Fibroblast of villous mesenchyme (primary cell): ENCODE data around the gene IRS1. TPM values are rescaled to one million over a fixed set of nuclear protein-coding genes. Genes with fewer than 3 reads are reported as not detected.

Experiments used
- DNase-seq: peaks from one replicate; pipeline ENCODE4 v3.0.0-alpha.2; 2010; ENCODE audit warnings: low read depth
- H3K4me3 ChIP-seq: 2 replicates; pipeline ENCODE4 v1.5.1; 2011; ENCODE audit warnings: low read depth, mild to moderate bottlenecking, low read length
- CTCF ChIP-seq: IDR thresholded peaks from 2 replicates; pipeline ENCODE4 v1.5.1; 2012; ENCODE audit warnings: low read depth, mild to moderate bottlenecking, low read length; ENCODE audit not compliant: insufficient read depth
- total RNA-seq: library from RNA; depleted of rRNA; stranded (reverse); fragments of >200 nt; gene quantifications from 2 replicates; pipeline ENCODE4 v1.2.3, GENCODE V29; 2012

Gene IRS1
- total RNA-seq, 1 donor, result 33.2 TPM

- no peak for DNase-seq
Observed at GRCh38 chr2:226717719-226718118, 81.9 kb downstream of the IRS1 start.

GRCh38 chr2:226716126-226716525, 83.5 kb downstream of the IRS1 start:
- TF ChIP-seq CTCF, result no peak
- DNase-seq, result no peak
- H3K4me3 ChIP-seq, result no peak overlapping the region

More at GRCh38 chr2:226717719-226718118, 81.9 kb downstream of the IRS1 start:
- TF ChIP-seq CTCF, result no peak
- no peak overlapping the region for H3K4me3 ChIP-seq

- no peak for TF ChIP-seq CTCF
- H3K4me3 ChIP-seq, result no peak overlapping the region
- no peak for DNase-seq
Observed at GRCh38 chr2:226715347-226715990, 84.2 kb downstream of the IRS1 start.

GRCh38 chr2:226712941-226713340, 86.7 kb downstream of the IRS1 start:
- no peak overlapping the region for H3K4me3 ChIP-seq
- TF ChIP-seq CTCF, result no peak

GRCh38 chr2:226711606-226712296, 87.9 kb downstream of the IRS1 start:
- no peak for TF ChIP-seq CTCF
- no peak overlapping the region for H3K4me3 ChIP-seq
- no peak for DNase-seq

More at GRCh38 chr2:226712941-226713340, 86.7 kb downstream of the IRS1 start:
- no peak for DNase-seq

- H3K4me3 ChIP-seq, result no peak overlapping the region
- DNase-seq, result no peak
- TF ChIP-seq CTCF, result no peak
Observed at GRCh38 chr2:226707499-226707898, 92.1 kb downstream of the IRS1 start.
